ENCODE data around the gene MAP3K14.
A peak's percentile ranks its signal among the peaks of the same experiment; 100 is the strongest.

Gene MAP3K14

GRCh38 chr17:45311401-45311759, 5.4 kb downstream of the MAP3K14 start:
- H3K27me3 Mint-ChIP-seq (ENCODE audit: low read depth, poor library complexity), result peaks cover 4% of the 10 kb centered on the region
- TF ChIP-seq CTCF (IDR thresholded peaks at IDR 0.05), result no peak
- peaks cover 58% of the 10 kb centered on the region for H3K4me1 Mint-ChIP-seq
- H3K36me3 Mint-ChIP-seq (ENCODE audit: low read depth), result no peaks in the 10 kb centered on the region
- H3K4me3 Mint-ChIP-seq, result no peak overlapping the region
- no peak overlapping the region for H3K27ac Mint-ChIP-seq
- DNase-seq, result no peak
- H3K9me3 Mint-ChIP-seq, result no peaks in the 10 kb centered on the region

GRCh38 chr17:45310380-45311324, 6.2 kb downstream of the MAP3K14 start:
- no peak overlapping the region for H3K4me3 Mint-ChIP-seq
- no peaks in the 10 kb centered on the region for H3K36me3 Mint-ChIP-seq (ENCODE audit: low read depth)
- H3K27ac Mint-ChIP-seq, result no peak overlapping the region
- DNase-seq, result no peak
- H3K4me1 Mint-ChIP-seq, result peaks cover 59% of the 10 kb centered on the region
- no peaks in the 10 kb centered on the region for H3K9me3 Mint-ChIP-seq
- H3K27me3 Mint-ChIP-seq (ENCODE audit: low read depth, poor library complexity), result peaks cover 2% of the 10 kb centered on the region
- TF ChIP-seq CTCF (IDR thresholded peaks at IDR 0.05), result no peak

- peaks cover 53% of the 10 kb centered on the region for H3K4me1 Mint-ChIP-seq
- TF ChIP-seq CTCF (IDR thresholded peaks at IDR 0.05), result no peak
- H3K4me3 Mint-ChIP-seq, result no peak overlapping the region
- no peaks in the 10 kb centered on the region for H3K9me3 Mint-ChIP-seq
- peaks cover 3% of the 10 kb centered on the region for H3K36me3 Mint-ChIP-seq (ENCODE audit: low read depth)
- H3K27ac Mint-ChIP-seq, result no peak overlapping the region
- H3K27me3 Mint-ChIP-seq (ENCODE audit: low read depth, poor library complexity), result no peaks in the 10 kb centered on the region
- no peak for DNase-seq
Observed at GRCh38 chr17:45309400-45309799, 7.4 kb downstream of the MAP3K14 start.

- no peak for DNase-seq
- Mint-ChIP-seq H3K27ac (peak overlapping the region; percentile 69), H3K4me3 (no peak overlapping the region), H3K9me3 (no peaks in the 10 kb centered on the region), H3K4me1 (peaks cover 47% of the 10 kb centered on the region), H3K36me3 (ENCODE audit: low read depth) (peaks cover 5% of the 10 kb centered on the region), H3K27me3 (ENCODE audit: low read depth, poor library complexity) (no peaks in the 10 kb centered on the region)
- no peak for TF ChIP-seq CTCF (IDR thresholded peaks at IDR 0.05)
Observed at GRCh38 chr17:45308840-45309239, 8.0 kb downstream of the MAP3K14 start.

- H3K9me3 Mint-ChIP-seq, result no peaks in the 10 kb centered on the region
- no peak overlapping the region for H3K27ac Mint-ChIP-seq
- no peak for TF ChIP-seq CTCF (IDR thresholded peaks at IDR 0.05)
- no peaks in the 10 kb centered on the region for H3K27me3 Mint-ChIP-seq (ENCODE audit: low read depth, poor library complexity)
- H3K4me1 Mint-ChIP-seq, result peaks cover 40% of the 10 kb centered on the region
- H3K4me3 Mint-ChIP-seq, result no peak overlapping the region
- DNase-seq, result no peak
- peaks cover 5% of the 10 kb centered on the region for H3K36me3 Mint-ChIP-seq (ENCODE audit: low read depth)
Observed at GRCh38 chr17:45308016-45308365, 8.8 kb downstream of the MAP3K14 start.
